ENCODE data around the gene RNF166. TPM values are rescaled to one million over a fixed set of nuclear protein-coding genes. Genes with fewer than 3 reads are reported as not detected.

RNF166 gene
- total and polyA plus RNA-seq, 2 of the 13 experiments (the other 11 are each of a cell fraction or from before 2014, with no cell fraction given), result 21.4 to 23.0 TPM

GRCh38 chr16:88662843-88663606, 43.2 kb downstream of the RNF166 start, which contains the start of gene MVD (continued):
- peak; percentile 96 for TF ChIP-seq ARNTL (CRISPR knock-in tag; IDR thresholded peaks at IDR 0.05)
- peak; percentile 96 for TF ChIP-seq SP4 (CRISPR knock-in tag; IDR thresholded peaks at IDR 0.05)
- peak; percentile 85; the same call in 1 of the 2 replicates for TF ChIP-seq SP140L (CRISPR knock-in tag; IDR thresholded peaks at IDR 0.05; ENCODE audit: borderline replicate concordance)
- TF ChIP-seq CEBPB (IDR thresholded peaks at IDR 0.05; ENCODE audit: borderline replicate concordance, low read depth, low read length), result no peak
- TF ChIP-seq POGK (CRISPR knock-in tag; conservative IDR thresholded peaks at IDR 0.05), result peak; percentile 93
- TF ChIP-seq STAT6 (CRISPR knock-in tag; IDR thresholded peaks at IDR 0.05; ENCODE audit: borderline replicate concordance), result peak; percentile 62; the same call in 1 of the 2 replicates
- TF ChIP-seq TOPORS (CRISPR knock-in tag; IDR thresholded peaks at IDR 0.05), result peak; percentile 88
- peak; percentile 15; the same call in 1 of the 2 replicates for TF ChIP-seq BCL6 (CRISPR knock-in tag; IDR thresholded peaks at IDR 0.05)
- peak; percentile 47; the same call in 1 of the 2 replicates for TF ChIP-seq SKIL (CRISPR knock-in tag; IDR thresholded peaks at IDR 0.05; ENCODE audit: borderline replicate concordance)
- TF ChIP-seq ZNF136 (CRISPR knock-in tag; IDR thresholded peaks at IDR 0.05; ENCODE audit: low read depth), result peak; percentile 98
- TF ChIP-seq RORA (CRISPR knock-in tag; IDR thresholded peaks at IDR 0.05), result no peak
- peak; percentile 87 for TF ChIP-seq ZNF547 (CRISPR knock-in tag; IDR thresholded peaks at IDR 0.05)
- TF ChIP-seq NBN (conservative IDR thresholded peaks at IDR 0.05), result no peak
- peak; percentile 86; the same call in 1 of the 2 replicates for TF ChIP-seq ZFP36L1 (CRISPR knock-in tag; IDR thresholded peaks at IDR 0.05)
- 0 out of 2 replicates have a peak, but pooled peaks have one; percentile 40 for TF ChIP-seq MEF2D (CRISPR knock-in tag; IDR thresholded peaks at IDR 0.05)
- no peak; the same call in 1 of the 2 replicates for TF ChIP-seq ATF6 (CRISPR knock-in tag; conservative IDR thresholded peaks at IDR 0.05)
- no peak for TF ChIP-seq DMTF1 (CRISPR knock-in tag; IDR thresholded peaks at IDR 0.05)
